ENCODE data around the gene TBC1D8.

GRCh38 chr2:101152272-101153076 is 1.3 kb upstream of the TBC1D8 start:
- TF ChIP-seq CTCF (IDR thresholded peaks at IDR 0.05; ENCODE audit: low read depth, low read length, poor library complexity, severe bottlenecking) (peak; percentile 50), EZH2phosphoT487 (IDR thresholded peaks at IDR 0.05; ENCODE audit: borderline replicate concordance, low read length) (no peak)

All from DOHH2 (cell line).